IMR-90 (cell line): ENCODE measurements around the gene CHAC1. TPM values are rescaled to one million over a fixed set of nuclear protein-coding genes. Genes with fewer than 3 reads are reported as not detected.

Experiments
- ATAC-seq: fragments of 200-7000 bp; cut with Tn5 transposase; 2 replicates; pipeline ENCODE4 v1.9.1; 2020; ENCODE audit warnings: low read depth, mild to moderate bottlenecking, moderate library complexity
- BruUV-seq: library from RNA; stranded (reverse); fragments of 400-500 nt; replicated peaks from 2 replicates; lab custom pipeline; 2021; lab: Mats Ljungman, UMichigan
- CTCF ChIA-PET: fragments of 300-600 bp; formaldehyde crosslinking; extraction: SDS; loops from one replicate; lab custom pipeline; 2021; ENCODE audit warnings: antibody characterized with exemption; lab: Yijun Ruan, JAX
- POLR2A ChIA-PET: fragments of 300-600 bp; sonication (Branson Sonifier 250); formaldehyde crosslinking; loops from one replicate; lab custom pipeline; 2022; ENCODE audit warnings: antibody characterized with exemption; ENCODE audit not compliant: unreplicated experiment; lab: Charles Lee
- DNase-seq: peaks from one replicate; pipeline ENCODE4 v3.0.0; 2013
- H2AFZ ChIP-seq: replicated peaks from 2 replicates; pipeline ENCODE3; 2013; ENCODE audit warnings: low read length, mild to moderate bottlenecking; ENCODE audit not compliant: poor library complexity
- H2AK5ac ChIP-seq: 2 replicates; pipeline ENCODE4 v1.6.1; 2013; ENCODE audit warnings: low read depth, low read length, inconsistent platforms
- H2AK9ac ChIP-seq: replicated peaks from 2 replicates; pipeline ENCODE3; 2013; ENCODE audit warnings: mild to moderate bottlenecking, low read depth, low read length, moderate library complexity; ENCODE audit not compliant: poor library complexity
- H2BK120ac ChIP-seq: 2 replicates; pipeline ENCODE4 v1.6.1; 2013; ENCODE audit warnings: low read depth, low read length, inconsistent platforms
- H2BK15ac ChIP-seq: 3 replicates; pipeline ENCODE4 v1.6.1; 2013; ENCODE audit warnings: low read depth, low read length, inconsistent platforms
- H2BK20ac ChIP-seq: 2 replicates; pipeline ENCODE4 v1.6.1; 2013; ENCODE audit warnings: low read depth, mild to moderate bottlenecking, inconsistent platforms, low read length, moderate library complexity
- H2BK5ac ChIP-seq: 2 replicates; pipeline ENCODE4 v1.6.1; 2013; ENCODE audit warnings: mild to moderate bottlenecking, low read depth, low read length, inconsistent platforms; ENCODE audit not compliant: poor library complexity, severe bottlenecking
- H3K14ac ChIP-seq: replicated peaks from 2 replicates; pipeline ENCODE4 v1.6.1; 2013; ENCODE audit warnings: low read depth, low read length, inconsistent platforms
- H3K18ac ChIP-seq: 2 replicates; pipeline ENCODE4 v1.6.1; 2013; ENCODE audit warnings: low read depth, low read length, control low read depth
- H3K23ac ChIP-seq: 2 replicates; pipeline ENCODE4 v1.6.1; 2013; ENCODE audit warnings: low read depth, low read length, inconsistent platforms
- H3K27ac ChIP-seq: 2 replicates; pipeline ENCODE4 v1.5.1; 2013; ENCODE audit warnings: mild to moderate bottlenecking, control low read depth, low read length; ENCODE audit not compliant: insufficient read depth
- H3K27me3 ChIP-seq: 2 replicates; pipeline ENCODE4 v1.6.1; 2013; ENCODE audit warnings: low read length; ENCODE audit not compliant: control insufficient read depth, insufficient read depth
- H3K36me3 ChIP-seq: 2 replicates; pipeline ENCODE4 v1.6.1; 2013; ENCODE audit warnings: low read length, mixed read lengths; ENCODE audit not compliant: control insufficient read depth, insufficient read depth
- H3K4ac ChIP-seq: 2 replicates; pipeline ENCODE4 v1.6.1; 2013; ENCODE audit warnings: low read depth, low read length, inconsistent platforms
- H3K4me1 ChIP-seq: 2 replicates; pipeline ENCODE4 v1.6.1; 2013; ENCODE audit warnings: low read length, mixed read lengths; ENCODE audit not compliant: control insufficient read depth, insufficient read depth
- H3K4me2 ChIP-seq: 2 replicates; pipeline ENCODE4 v1.6.1; 2013; ENCODE audit warnings: low read depth, mild to moderate bottlenecking, control low read depth, low read length, moderate library complexity
- H3K4me3 ChIP-seq: 2 replicates; pipeline ENCODE4 v1.5.1; 2013; ENCODE audit warnings: low read depth, mild to moderate bottlenecking, control low read depth, low read length, moderate library complexity; ENCODE audit not compliant: insufficient read depth
- H3K56ac ChIP-seq: 2 replicates; pipeline ENCODE4 v1.6.1; 2013; ENCODE audit warnings: low read length, inconsistent platforms; ENCODE audit not compliant: insufficient read depth; ENCODE audit errors: extremely low read depth
- H3K79me1 ChIP-seq, 2 experiments: 2 replicates each; pipeline ENCODE4 v1.6.1; 2013; ENCODE audit warnings: low read length in 2 of 2, inconsistent platforms in 1 of 2, low read depth in 1 of 2
- H3K9ac ChIP-seq: 2 replicates; pipeline ENCODE4 v1.6.1; 2013; ENCODE audit warnings: low read depth, low read length, control low read depth
- H3K9me1 ChIP-seq: 2 replicates; pipeline ENCODE4 v1.6.1; 2013; ENCODE audit warnings: low read length, inconsistent platforms; ENCODE audit not compliant: insufficient read depth
- H3K9me3 ChIP-seq: 2 replicates; pipeline ENCODE4 v1.6.1; 2013; ENCODE audit warnings: low read length; ENCODE audit not compliant: control insufficient read depth, insufficient read depth
- H4K20me1 ChIP-seq: 2 replicates; pipeline ENCODE4 v1.6.1; 2013; ENCODE audit warnings: low read length, inconsistent platforms; ENCODE audit not compliant: insufficient read depth
- H4K5ac ChIP-seq: 2 replicates; pipeline ENCODE4 v1.6.1; 2013; ENCODE audit warnings: mild to moderate bottlenecking, low read depth, low read length, control low read depth
- H4K8ac ChIP-seq, 2 experiments: 2 replicates each; pipeline ENCODE4 v1.6.1; 2013; ENCODE audit warnings: low read depth in 2 of 2, low read length in 2 of 2, control low read depth in 1 of 2, inconsistent platforms in 1 of 2
- H4K91ac ChIP-seq: 2 replicates; pipeline ENCODE4 v1.6.1; 2013; ENCODE audit warnings: low read depth, low read length, inconsistent platforms; ENCODE audit not compliant: insufficient read depth
- BHLHE40 ChIP-seq: fragments of 150-350 bp; IDR thresholded peaks from 2 replicates; pipeline ENCODE4 v1.6.1; 2016; ENCODE audit warnings: mild to moderate bottlenecking, low read depth, low read length
- CEBPB ChIP-seq: IDR thresholded peaks from 2 replicates; pipeline ENCODE4 v1.6.1; 2012; ENCODE audit warnings: low read depth, low read length, improper control_type of control experiment
- CHD1 ChIP-seq: IDR thresholded peaks from 2 replicates; pipeline ENCODE4 v1.6.1; 2012; ENCODE audit warnings: low read depth, low read length, improper control_type of control experiment
- CTCF ChIP-seq: conservative IDR thresholded peaks from 2 replicates; pipeline ENCODE4 v1.5.1; 2012; ENCODE audit warnings: mild to moderate bottlenecking, low read depth, low read length, improper control_type of control experiment
- ELK1 ChIP-seq: fragments of 150-350 bp; IDR thresholded peaks from 2 replicates; pipeline ENCODE4 v1.6.1; 2016; ENCODE audit warnings: low read depth, mild to moderate bottlenecking, low read length, moderate library complexity, borderline replicate concordance
- FOS ChIP-seq: fragments of 150-350 bp; IDR thresholded peaks from 2 replicates; pipeline ENCODE4 v1.6.1; 2016; ENCODE audit warnings: low read depth, low read length
- MAFK ChIP-seq: IDR thresholded peaks from 2 replicates; pipeline ENCODE4 v1.6.1; 2012; ENCODE audit warnings: low read depth, low read length, improper control_type of control experiment
- MAZ ChIP-seq: IDR thresholded peaks from 2 replicates; pipeline ENCODE4 v1.6.1; 2012; ENCODE audit warnings: low read depth, mild to moderate bottlenecking, low read length, improper control_type of control experiment, moderate library complexity, borderline replicate concordance
- MXI1 ChIP-seq: IDR thresholded peaks from 2 replicates; pipeline ENCODE4 v1.6.1; 2012; ENCODE audit warnings: low read depth, mild to moderate bottlenecking, low read length, moderate library complexity, borderline replicate concordance
- NFE2L2 ChIP-seq: fragments of 150-350 bp; IDR thresholded peaks from 2 replicates; pipeline ENCODE4 v1.6.1; 2016; ENCODE audit warnings: low read depth, mild to moderate bottlenecking, low read length
- POLR2A ChIP-seq: IDR thresholded peaks from 2 replicates; pipeline ENCODE4 v1.6.1; 2012; ENCODE audit warnings: mild to moderate bottlenecking, low read depth, low read length
- RAD21 ChIP-seq: IDR thresholded peaks from 2 replicates; pipeline ENCODE4 v1.6.1; 2012; ENCODE audit warnings: low read length, improper control_type of control experiment
- RCOR1 ChIP-seq: IDR thresholded peaks from 2 replicates; pipeline ENCODE4 v1.6.1; 2012; ENCODE audit warnings: mild to moderate bottlenecking, low read length, improper control_type of control experiment; ENCODE audit not compliant: insufficient replicate concordance
- RFX5 ChIP-seq: IDR thresholded peaks from 2 replicates; pipeline ENCODE4 v1.8.0; 2012; ENCODE audit warnings: low read depth, mild to moderate bottlenecking, low read length, moderate library complexity
- SMC3 ChIP-seq: fragments of 150-350 bp; IDR thresholded peaks from 2 replicates; pipeline ENCODE4 v1.6.1; 2016; ENCODE audit warnings: low read depth, mild to moderate bottlenecking, antibody characterized with exemption, low read length, moderate library complexity
- USF2 ChIP-seq: fragments of 150-350 bp; IDR thresholded peaks from 2 replicates; pipeline ENCODE4 v1.6.1; 2017; ENCODE audit warnings: mild to moderate bottlenecking, antibody characterized with exemption, low read length, low read depth
- WGBS, 2 experiments: methylation state at CpG; one replicate each; pipeline versions ENCODE4 v1.1.5 to v1.1.7; 2013; ENCODE audit warnings: missing lambda C conversion rate in 2 of 2; ENCODE audit not compliant: insufficient read length in 1 of 2; ENCODE audit errors: extremely low coverage in 2 of 2; 5-methylcytosine and 5-hydroxymethylcytosine counted together
- dilution Hi-C: fragments of 300-500 bp; cut with HindIII; formaldehyde crosslinking; loops from one replicate; pipeline ENCODE4 v1.14.3; 2018; ENCODE audit warnings: low sequenced_read_pairs; ENCODE audit not compliant: unreplicated experiment
- in situ Hi-C: fragments of 300-500 bp; cut with MboI; formaldehyde crosslinking; loops from 3 replicates; pipeline ENCODE4 v1.14.3; 2019; ENCODE audit warnings: low sequenced_read_pairs, inconsistent platforms, mixed read lengths
- intact Hi-C: fragments of 100-400 bp; cut with micrococcal nuclease; formaldehyde crosslinking; loops from 2 replicates; pipeline ENCODE4 v1.10.0; 2022
- polyA plus RNA-seq, 3 experiments: library from polyadenylated mRNA; depleted of rRNA; stranded (reverse); fragments of >200 nt; gene quantifications; 2 replicates each; pipeline ENCODE4 v1.2.3, GENCODE V29; 2012; ENCODE audit warnings: low replicate concordance in 1 of 3
- total RNA-seq: library from RNA; depleted of rRNA; stranded (reverse); fragments of >200 nt; gene quantifications from 2 replicates; pipeline ENCODE4 v1.2.3, GENCODE V29; 2012

The CHAC1 gene
- total and polyA plus RNA-seq, 2 of the 4 experiments (the other 2 are of a cell fraction) = 51.3 to 77.8 TPM

GRCh38 chr15:40934457-40934856, 18.8 kb upstream of the CHAC1 start:
- Histone ChIP-seq H2AK5ac (no peak overlapping the region), H2BK20ac (no peak overlapping the region), H3K4ac (no peak overlapping the region), H3K9ac (no peak overlapping the region), H2BK15ac (no peak overlapping the region), H4K5ac (no peak overlapping the region), H3K14ac (no peak overlapping the region), H3K9me3 (no peaks in the 10 kb centered on the region), H3K23ac (peak overlapping the region; percentile 39; the same call in 1 of the 2 replicates), H4K8ac (no peak overlapping the region), H3K27me3 (no peaks in the 10 kb centered on the region), H2BK120ac (no peak overlapping the region), H3K79me1 (peaks cover 0 to 84% of the 10 kb centered on the region in 2 experiments; a peak in 3 of 4 replicates), H3K18ac (no peak overlapping the region), H3K4me2 (no peak overlapping the region), H3K27ac (no peak overlapping the region), H2AK9ac (no peak overlapping the region), H4K20me1 (peaks cover 42% of the 10 kb centered on the region), H3K9me1 (peaks cover 25% of the 10 kb centered on the region), H3K56ac (no peak overlapping the region), H3K4me1 (peaks cover 24% of the 10 kb centered on the region), H3K36me3 (peaks cover 12% of the 10 kb centered on the region), H2AFZ (no peak overlapping the region), H4K91ac (no peak overlapping the region), H3K4me3 (no peak overlapping the region), H2BK5ac (no peak overlapping the region)
- DNase-seq (no peak), ATAC-seq (no peak)
- TF ChIP-seq FOS = no peak
- no peak for TF ChIP-seq CHD1
- TF ChIP-seq CEBPB = no peak
- TF ChIP-seq POLR2A = no peak
- no peak for TF ChIP-seq MXI1
- no peak for TF ChIP-seq SMC3
- no peak for TF ChIP-seq CTCF
- TF ChIP-seq NFE2L2 = no peak
- no peak for TF ChIP-seq RFX5
- TF ChIP-seq USF2 = no peak
- TF ChIP-seq MAZ = no peak
- TF ChIP-seq BHLHE40 = no peak
- TF ChIP-seq MAFK = no peak
- TF ChIP-seq RAD21 = no peak
- TF ChIP-seq RCOR1 = no peak
- TF ChIP-seq ELK1 = no peak
- intact Hi-C loops = no loop called here
- ChIA-PET POLR2A (no interaction called here), CTCF (interaction anchor here (2.3 kb wide), 1 partner anchor 84 kb away, joined by 7 read pairs; no protein-coding TSS in a partner anchor)
- in situ Hi-C loops = no loop called here
- dilution Hi-C loops = no loop called here
- WGBS, 2 experiments = no CpG with 5 or more reads among the region's 6 CpGs
- no TSS peak for BruUV-seq
